Upper lobe of left lung (tissue), 6 donors: ENCODE measurements around the gene FAIM. TPM values are rescaled to one million over a fixed set of nuclear protein-coding genes. Genes with fewer than 3 reads are reported as not detected.

ENCODE experiments used
- ATAC-seq, 2 donors: fragments of 200-7000 bp; cut with Tn5 transposase; one replicate each; pipeline ENCODE4 v1.9.1; 2022; ENCODE audit warnings: mild to moderate bottlenecking in 2 of 2, moderate library complexity in 2 of 2; ENCODE audit not compliant: low FRiP score in 2 of 2
- DNase-seq, 2 donors: peaks; one replicate each; pipeline ENCODE4 v3.0.0-alpha.2; 2019 to 2020
- H3K27ac ChIP-seq, 4 donors: fragments of 200-600 bp; sonication (generic); one replicate each; pipeline ENCODE4 v1.5.1; 2016 to 2019
- H3K27me3 ChIP-seq, 4 donors: fragments of 200-600 bp; sonication (generic); one replicate each; pipeline ENCODE4 v1.5.1; 2017 to 2019
- H3K36me3 ChIP-seq, 4 donors: fragments of 200-600 bp; sonication (generic); one replicate each; pipeline ENCODE4 v1.5.1; 2016 to 2019
- H3K4me1 ChIP-seq, 4 donors: fragments of 200-600 bp; sonication (generic); one replicate each; pipeline ENCODE4 v1.5.1; 2018 to 2019
- H3K4me3 ChIP-seq, 4 donors: fragments of 200-600 bp; sonication (generic); one replicate each; pipeline ENCODE4 v1.5.1; 2017 to 2019; ENCODE audit warnings: mild to moderate bottlenecking in 2 of 4, moderate library complexity in 1 of 4
- H3K9me3 ChIP-seq, 4 donors: fragments of 200-600 bp; sonication (generic); one replicate each; pipeline ENCODE4 v1.5.1; 2018 to 2019
- EP300 ChIP-seq, 4 donors: sonication (generic); formaldehyde crosslinking; IDR thresholded peaks; one replicate each; pipeline ENCODE4 v1.5.1; 2017; ENCODE audit warnings: antibody characterized with exemption in 4 of 4, control low read depth in 2 of 4
- POLR2A ChIP-seq, 4 donors: fragments of 450-650 bp; IDR thresholded peaks; one replicate each; pipeline ENCODE4 v1.5.1; 2016 to 2017; ENCODE audit warnings: antibody characterized with exemption in 4 of 4, mild to moderate bottlenecking in 2 of 4
- POLR2AphosphoS5 ChIP-seq, 2 donors: sonication (generic); formaldehyde crosslinking; IDR thresholded peaks; one replicate each; pipeline ENCODE4 v1.5.1; 2017; ENCODE audit warnings: antibody characterized with exemption in 2 of 2
- WGBS, 2 donors: methylation state at CpG; one replicate each; pipeline ENCODE4 v1.1.5; 2017 to 2018; 5-methylcytosine and 5-hydroxymethylcytosine counted together
- total RNA-seq, 6 donors: library from RNA; depleted of rRNA in 4 of 6; stranded (reverse); fragments of >200 nt in 4 of 6; gene quantifications; one replicate each; pipeline versions ENCODE4 v1.1.0 to v1.2.1, GENCODE V29; 2016 to 2021
- TF ChIP-seq, protein P1 (sequence below), 6 experiments: fragments of 450-650 bp in 4 of 6; fragments of 200-600 bp in 2 of 6; sonication (generic) in 2 of 6; IDR thresholded peaks; one replicate each; pipeline ENCODE4 v1.5.1; 2016 to 2019; ENCODE audit warnings: antibody characterized with exemption in 6 of 6
- donor health status: DM: no; HTN: no; CAD: no; lungs with moderate emphysema.
- donor health status: DM: no; HTN: yes; CAD: no; lungs with severe emphysema.

FAIM gene
- total RNA-seq, 6 donors from 2014 or later = 7.5 to 32.7 (median 14.5) TPM

DNA sequence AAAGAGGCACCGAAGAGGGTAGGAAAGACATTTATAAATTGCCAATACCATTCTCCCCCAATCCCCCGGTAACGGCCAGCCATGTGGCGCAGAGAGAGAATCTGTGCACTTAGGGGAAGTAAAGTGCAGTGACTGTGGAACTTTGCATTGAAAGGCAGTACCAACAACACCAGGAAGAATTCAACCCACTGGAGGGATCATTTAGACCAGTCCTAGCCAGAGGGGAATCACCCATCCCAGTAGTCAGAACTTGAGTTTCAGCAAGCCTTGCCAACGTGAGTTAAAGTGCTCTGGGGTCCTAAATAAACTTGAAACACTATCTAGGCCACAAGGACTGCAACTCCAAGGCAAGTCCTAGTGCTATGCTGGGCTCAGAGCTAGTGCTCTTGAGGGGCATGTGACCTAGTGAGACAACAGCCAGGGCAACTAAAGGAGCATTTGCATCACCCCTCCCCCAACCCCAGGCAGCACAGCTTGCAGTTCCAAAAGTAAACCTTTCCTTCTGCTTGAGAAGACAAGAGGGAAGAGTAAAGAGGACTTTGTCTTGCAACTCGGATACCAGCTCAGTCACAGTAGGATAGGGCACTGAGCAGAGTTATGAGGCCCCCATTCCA lies 29.5 kb upstream of the FAIM start:
- DNase-seq (peak in 1 of 2 donors; percentile 54), ATAC-seq (no peak)
- no peaks in the 10 kb centered on the region for H3K9me3 ChIP-seq
- no peak overlapping the region for H3K27ac ChIP-seq
- no peaks in the 10 kb centered on the region for H3K27me3 ChIP-seq
- TF ChIP-seq POLR2AphosphoS5 (IDR thresholded peaks at IDR 0.05) (no peak), EP300 (IDR thresholded peaks at IDR 0.05) (no peak), POLR2A (IDR thresholded peaks at IDR 0.05) (no peak)
- TF ChIP-seq, protein P1, sequence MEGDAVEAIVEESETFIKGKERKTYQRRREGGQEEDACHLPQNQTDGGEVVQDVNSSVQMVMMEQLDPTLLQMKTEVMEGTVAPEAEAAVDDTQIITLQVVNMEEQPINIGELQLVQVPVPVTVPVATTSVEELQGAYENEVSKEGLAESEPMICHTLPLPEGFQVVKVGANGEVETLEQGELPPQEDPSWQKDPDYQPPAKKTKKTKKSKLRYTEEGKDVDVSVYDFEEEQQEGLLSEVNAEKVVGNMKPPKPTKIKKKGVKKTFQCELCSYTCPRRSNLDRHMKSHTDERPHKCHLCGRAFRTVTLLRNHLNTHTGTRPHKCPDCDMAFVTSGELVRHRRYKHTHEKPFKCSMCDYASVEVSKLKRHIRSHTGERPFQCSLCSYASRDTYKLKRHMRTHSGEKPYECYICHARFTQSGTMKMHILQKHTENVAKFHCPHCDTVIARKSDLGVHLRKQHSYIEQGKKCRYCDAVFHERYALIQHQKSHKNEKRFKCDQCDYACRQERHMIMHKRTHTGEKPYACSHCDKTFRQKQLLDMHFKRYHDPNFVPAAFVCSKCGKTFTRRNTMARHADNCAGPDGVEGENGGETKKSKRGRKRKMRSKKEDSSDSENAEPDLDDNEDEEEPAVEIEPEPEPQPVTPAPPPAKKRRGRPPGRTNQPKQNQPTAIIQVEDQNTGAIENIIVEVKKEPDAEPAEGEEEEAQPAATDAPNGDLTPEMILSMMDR (IDR thresholded peaks at IDR 0.05) = no peak
- H3K36me3 ChIP-seq = peaks cover 0 to 8% (median 1%) of the 10 kb centered on the region in 4 donors
- 81 to 88% methylated on average over 6 of the region's 6 CpGs for WGBS, 2 donors
- no peak overlapping the region for H3K4me3 ChIP-seq
- H3K4me1 ChIP-seq = peaks cover 0 to 8% (median 2%) of the 10 kb centered on the region in 4 donors

DNA sequence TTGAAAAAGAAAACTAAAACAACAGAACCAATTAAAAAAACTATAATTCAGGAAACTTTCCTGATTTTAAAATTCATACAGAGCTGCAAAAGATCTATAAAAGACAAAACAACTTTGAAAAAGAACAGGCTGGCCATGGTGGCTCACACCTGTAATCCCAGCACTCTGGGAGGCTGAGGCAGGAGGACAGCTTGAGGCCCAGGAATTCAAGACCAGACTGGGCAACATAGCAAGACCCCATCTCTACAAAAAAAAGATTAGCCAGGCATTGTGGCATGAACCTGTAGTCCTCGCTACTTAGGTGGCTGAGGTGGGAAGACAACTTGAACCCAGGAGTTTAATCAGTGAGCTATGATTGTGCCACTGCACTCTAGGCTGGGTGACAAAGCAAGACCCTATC lies 21.2 kb upstream of the FAIM start:
- ATAC-seq (no peak), DNase-seq (no peak)
- no peaks in the 10 kb centered on the region for H3K36me3 ChIP-seq
- no peak overlapping the region for H3K4me3 ChIP-seq
- no peak overlapping the region for H3K27ac ChIP-seq
- no peaks in the 10 kb centered on the region for H3K27me3 ChIP-seq
- 100% methylated on average over 1 of the region's 1 CpG for WGBS, 2 donors
- H3K4me1 ChIP-seq = peaks cover 0 to 6% (median 0%) of the 10 kb centered on the region in 4 donors
- H3K9me3 ChIP-seq = no peaks in the 10 kb centered on the region
- TF ChIP-seq POLR2A (IDR thresholded peaks at IDR 0.05) = no peak
- TF ChIP-seq, protein P1 (IDR thresholded peaks at IDR 0.05) = no peak
- TF ChIP-seq POLR2AphosphoS5 (IDR thresholded peaks at IDR 0.05) = no peak
- no peak for TF ChIP-seq EP300 (IDR thresholded peaks at IDR 0.05)

DNA sequence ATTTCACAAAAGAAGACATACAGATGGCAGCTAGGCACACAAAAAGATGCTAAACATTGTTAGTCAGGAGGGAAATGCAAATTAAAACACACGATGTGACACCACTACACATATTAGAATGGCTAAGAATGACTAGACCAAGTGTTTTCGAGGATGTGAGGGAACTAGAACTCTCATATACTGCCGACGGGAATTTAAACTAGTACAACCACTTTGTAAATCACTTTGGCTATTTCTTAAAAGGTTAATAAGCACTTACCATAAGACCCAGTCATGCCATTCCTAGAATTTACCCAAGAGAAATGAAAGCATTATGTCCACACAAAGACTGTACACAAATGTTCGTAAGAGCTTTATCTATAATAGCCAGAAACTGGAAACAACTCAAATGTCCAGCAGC lies 20.1 kb upstream of the FAIM start:
- DNase-seq (no peak), ATAC-seq (no peak)
- peaks cover 0 to 7% (median 4%) of the 10 kb centered on the region in 4 donors for H3K4me1 ChIP-seq
- H3K27me3 ChIP-seq = no peaks in the 10 kb centered on the region
- no peaks in the 10 kb centered on the region for H3K9me3 ChIP-seq
- H3K4me3 ChIP-seq = no peak overlapping the region
- TF ChIP-seq EP300 (IDR thresholded peaks at IDR 0.05) (peak in 3 of 4 donors; percentile 12 to 91 (median 42)), POLR2A (IDR thresholded peaks at IDR 0.05) (no peak)
- H3K27ac ChIP-seq = peak overlapping the region in 2 of 4 donors; percentile 12 to 27
- WGBS, 2 donors = 81 to 84% methylated on average over 5 of the region's 5 CpGs
- no peaks in the 10 kb centered on the region for H3K36me3 ChIP-seq

DNA sequence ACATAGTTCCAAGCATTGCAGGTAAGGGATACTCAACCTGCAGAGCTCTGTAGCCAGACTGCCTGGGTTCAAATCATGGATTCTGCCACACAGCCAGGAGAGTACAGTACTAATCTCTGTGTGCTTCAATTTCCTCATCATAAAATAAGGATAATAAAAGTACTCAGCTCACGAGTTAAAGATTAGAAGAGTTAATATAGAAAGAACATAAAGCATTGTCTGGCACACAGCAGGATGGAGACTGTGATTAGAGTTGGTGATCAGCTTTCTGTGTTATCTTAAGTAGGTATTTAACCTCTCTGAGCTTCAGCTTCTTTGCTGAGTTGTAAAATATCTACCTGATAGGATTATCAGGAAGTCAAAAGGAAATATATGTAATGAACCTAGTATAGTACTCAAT lies 17.2 kb upstream of the FAIM start:
- 61 to 71% methylated on average over 1 of the region's 1 CpG for WGBS, 2 donors
- Histone ChIP-seq H3K27ac (no peak overlapping the region), H3K36me3 (no peaks in the 10 kb centered on the region), H3K4me1 (peaks cover 0 to 10% (median 6%) of the 10 kb centered on the region in 4 donors), H3K9me3 (no peaks in the 10 kb centered on the region), H3K27me3 (no peaks in the 10 kb centered on the region), H3K4me3 (peak overlapping the region in 1 of 4 donors; percentile 78)
- TF ChIP-seq POLR2A (IDR thresholded peaks at IDR 0.05) (no peak), POLR2AphosphoS5 (IDR thresholded peaks at IDR 0.05) (no peak), EP300 (IDR thresholded peaks at IDR 0.05) (no peak)
- TF ChIP-seq, protein P1 (IDR thresholded peaks at IDR 0.05) = no peak
- ATAC-seq = no peak
- no peak for DNase-seq

DNA sequence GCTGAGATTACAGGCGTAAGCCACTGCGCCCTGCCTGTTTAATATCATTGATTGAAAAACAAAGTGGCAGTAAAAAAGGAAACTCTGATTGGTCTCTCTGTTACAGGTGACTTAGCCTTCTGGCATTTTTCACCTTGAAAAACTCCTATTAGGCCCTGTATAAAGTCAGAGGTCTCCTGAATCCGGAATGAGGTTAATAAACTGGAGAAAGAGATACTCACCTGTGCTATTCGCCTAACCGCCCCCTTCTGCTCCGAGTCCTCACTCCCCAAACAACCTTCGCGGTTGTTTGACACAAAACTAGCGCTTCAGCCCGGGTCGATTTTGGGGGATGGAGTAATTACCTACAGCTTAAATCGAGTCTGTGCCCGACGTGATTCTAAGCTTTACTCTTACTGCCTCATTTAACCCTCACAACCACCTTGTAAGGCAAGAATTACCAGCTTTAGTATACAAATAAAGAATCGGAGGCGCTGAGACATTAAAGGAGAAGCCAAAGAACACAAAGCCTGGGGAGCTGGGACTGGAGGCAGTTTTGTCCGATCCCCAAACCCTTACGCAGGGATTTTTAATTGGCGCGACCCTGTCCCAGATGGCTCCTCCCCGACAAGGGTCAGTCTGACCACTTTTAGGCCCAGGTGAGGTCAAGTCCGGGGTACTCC lies 15.0 kb upstream of the FAIM start:
- 8 to 18% methylated on average over 21 of the region's 22 CpGs for WGBS, 2 donors
- H3K9me3 ChIP-seq = no peaks in the 10 kb centered on the region
- H3K27ac ChIP-seq = peak overlapping the region; percentile 88 to 94 (median 92)
- no peak for ATAC-seq
- TF ChIP-seq, protein P1 (IDR thresholded peaks at IDR 0.05) = no peak
- no peak for TF ChIP-seq EP300 (IDR thresholded peaks at IDR 0.05)
- no peak for TF ChIP-seq POLR2A (IDR thresholded peaks at IDR 0.05)
- TF ChIP-seq POLR2AphosphoS5 (IDR thresholded peaks at IDR 0.05) = no peak
- H3K4me3 ChIP-seq = peak overlapping the region; percentile 69 to 80 (median 74)
- H3K36me3 ChIP-seq = no peaks in the 10 kb centered on the region
- H3K4me1 ChIP-seq = peaks cover 0 to 10% (median 7%) of the 10 kb centered on the region in 4 donors
- H3K27me3 ChIP-seq = no peaks in the 10 kb centered on the region
- no peak for DNase-seq
